GM12801 (cell line): Measurements from ENCODE around the gene EPHB3.

Experiments
- TF ChIP-seq, protein P1 (sequence below): IDR thresholded peaks from one replicate; pipeline ENCODE4 v1.5.1; 2011; ENCODE audit warnings: control low read depth; ENCODE audit not compliant: insufficient read length; ENCODE audit errors: extremely low read depth

EPHB3 gene

GRCh38 chr3:184525337-184526087, 36.1 kb upstream of the EPHB3 start:
- TF ChIP-seq, protein P1, sequence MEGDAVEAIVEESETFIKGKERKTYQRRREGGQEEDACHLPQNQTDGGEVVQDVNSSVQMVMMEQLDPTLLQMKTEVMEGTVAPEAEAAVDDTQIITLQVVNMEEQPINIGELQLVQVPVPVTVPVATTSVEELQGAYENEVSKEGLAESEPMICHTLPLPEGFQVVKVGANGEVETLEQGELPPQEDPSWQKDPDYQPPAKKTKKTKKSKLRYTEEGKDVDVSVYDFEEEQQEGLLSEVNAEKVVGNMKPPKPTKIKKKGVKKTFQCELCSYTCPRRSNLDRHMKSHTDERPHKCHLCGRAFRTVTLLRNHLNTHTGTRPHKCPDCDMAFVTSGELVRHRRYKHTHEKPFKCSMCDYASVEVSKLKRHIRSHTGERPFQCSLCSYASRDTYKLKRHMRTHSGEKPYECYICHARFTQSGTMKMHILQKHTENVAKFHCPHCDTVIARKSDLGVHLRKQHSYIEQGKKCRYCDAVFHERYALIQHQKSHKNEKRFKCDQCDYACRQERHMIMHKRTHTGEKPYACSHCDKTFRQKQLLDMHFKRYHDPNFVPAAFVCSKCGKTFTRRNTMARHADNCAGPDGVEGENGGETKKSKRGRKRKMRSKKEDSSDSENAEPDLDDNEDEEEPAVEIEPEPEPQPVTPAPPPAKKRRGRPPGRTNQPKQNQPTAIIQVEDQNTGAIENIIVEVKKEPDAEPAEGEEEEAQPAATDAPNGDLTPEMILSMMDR, result no peak

DNA sequence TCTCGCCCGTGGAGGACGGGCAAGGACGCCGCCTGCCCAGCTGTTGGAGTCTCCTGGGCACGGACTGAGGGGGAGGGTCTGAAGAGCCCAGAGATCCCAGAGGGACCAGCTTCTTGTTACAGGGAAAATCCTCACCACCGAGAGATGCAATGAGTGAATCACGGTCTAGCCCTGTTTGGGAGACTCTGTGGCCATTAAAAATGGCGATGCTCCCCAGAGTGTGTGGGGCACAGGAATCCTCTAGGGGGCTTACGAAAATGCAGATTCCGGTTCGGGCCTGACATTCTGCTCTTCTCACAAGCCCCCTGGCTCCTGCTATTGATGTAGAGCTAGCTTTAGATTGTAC, 35.5 kb upstream of the EPHB3 start:
- TF ChIP-seq, protein P1, result no peak

DNA sequence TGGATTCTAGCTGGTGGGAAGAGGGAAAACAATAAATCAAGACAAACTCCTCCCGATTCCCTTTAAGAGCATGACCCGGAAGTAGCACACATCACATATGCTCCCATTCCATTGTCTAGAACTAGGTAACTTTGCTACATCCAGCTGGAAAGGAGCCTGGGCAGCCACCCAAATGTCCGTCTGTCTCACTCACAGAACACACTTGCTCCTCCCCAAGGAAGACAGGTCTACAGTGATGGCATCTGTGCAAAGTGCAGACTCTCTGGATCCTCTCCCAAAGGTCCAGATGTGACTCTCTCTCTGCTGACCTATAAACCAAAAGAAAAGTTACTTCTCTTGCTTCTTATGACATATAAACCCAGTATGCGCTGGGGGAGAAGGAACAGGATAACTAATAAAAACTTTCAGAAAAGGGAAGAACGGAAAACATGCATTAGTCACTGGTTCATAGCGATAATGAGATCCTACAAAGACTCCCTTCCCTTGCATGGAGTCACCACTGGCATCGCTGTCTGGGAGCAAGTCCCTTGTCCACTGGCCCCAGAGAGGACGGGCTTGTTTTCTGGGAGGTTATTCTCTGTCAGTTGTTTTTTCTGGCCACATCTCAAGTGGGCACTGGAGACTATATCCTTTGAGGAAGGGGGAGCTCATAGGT, 29.8 kb upstream of the EPHB3 start:
- TF ChIP-seq, protein P1, result no peak

DNA sequence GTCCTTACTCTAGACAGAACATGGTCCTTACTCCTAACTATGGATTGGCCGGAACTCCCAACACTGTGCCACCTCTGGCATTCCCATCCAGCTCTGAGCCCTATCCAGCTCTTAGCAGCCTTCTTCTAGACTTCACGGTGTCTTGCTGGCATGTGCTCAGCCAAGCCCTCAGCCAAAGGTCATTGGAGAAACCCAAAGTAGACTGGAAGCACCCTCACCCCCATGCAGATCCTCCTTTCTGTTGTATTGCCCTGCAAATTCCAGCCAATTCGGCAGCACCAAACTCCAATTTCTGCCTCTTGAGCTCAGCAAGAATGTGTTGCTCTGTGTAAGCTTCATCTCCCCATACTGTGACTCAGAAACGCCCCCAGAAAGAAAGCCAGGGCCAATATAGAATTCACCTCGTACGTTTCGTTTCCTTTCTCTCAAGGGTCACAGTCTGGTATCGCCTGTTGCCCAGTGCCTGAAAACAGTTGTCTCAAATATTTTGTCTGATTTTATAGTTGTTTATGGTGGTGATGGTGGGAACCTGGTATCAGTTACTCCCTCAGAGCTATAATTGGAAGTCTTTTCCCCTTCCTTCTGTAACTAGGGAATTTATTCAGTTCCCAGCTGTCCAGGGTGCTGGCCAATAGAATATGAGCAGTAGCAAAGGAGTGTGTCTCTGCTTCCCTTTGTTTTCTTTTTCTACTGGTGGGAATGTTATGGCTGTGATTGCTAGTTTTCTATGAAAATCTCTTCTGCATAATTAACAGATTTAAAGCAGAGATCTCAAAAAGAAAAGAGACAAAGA, 28.4 kb upstream of the EPHB3 start:
- TF ChIP-seq, protein P1, result no peak

DNA sequence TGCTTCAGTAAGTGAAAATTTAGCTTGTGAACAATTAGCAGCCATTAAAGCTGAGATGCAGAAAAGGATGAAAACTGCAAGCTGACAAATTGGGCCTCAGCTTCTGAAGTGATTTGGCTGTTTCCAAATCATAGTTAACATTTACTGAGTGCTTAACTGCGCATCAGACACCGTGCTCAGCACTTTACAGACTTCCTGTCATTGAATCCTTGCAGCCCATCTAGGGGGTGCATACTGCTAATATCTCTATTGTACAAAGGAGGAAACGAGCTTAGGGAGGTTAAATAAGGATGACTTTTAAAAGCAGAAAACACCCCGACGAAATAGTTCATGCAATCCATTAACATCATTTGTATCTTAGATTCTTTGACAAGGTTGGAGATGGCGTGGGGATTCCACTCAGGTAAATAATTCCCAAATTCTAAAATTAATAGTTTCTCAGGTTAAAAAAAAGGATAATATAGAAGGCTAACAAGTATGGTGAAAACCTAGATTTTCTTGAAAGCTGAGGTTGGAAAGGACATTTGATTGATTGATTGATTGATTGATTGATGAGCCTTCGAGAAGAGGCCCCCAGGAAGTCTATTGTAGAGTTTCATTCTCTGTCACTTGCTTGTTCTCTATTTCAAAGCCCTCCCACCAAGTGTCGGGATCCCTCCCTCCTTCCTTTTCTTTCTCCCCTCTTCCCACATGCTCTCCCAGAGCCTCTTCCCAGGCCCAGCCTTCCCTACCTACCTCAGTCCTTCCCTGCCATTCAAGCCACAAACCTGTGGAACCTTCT, 23.5 kb upstream of the EPHB3 start:
- TF ChIP-seq, protein P1, result no peak

DNA sequence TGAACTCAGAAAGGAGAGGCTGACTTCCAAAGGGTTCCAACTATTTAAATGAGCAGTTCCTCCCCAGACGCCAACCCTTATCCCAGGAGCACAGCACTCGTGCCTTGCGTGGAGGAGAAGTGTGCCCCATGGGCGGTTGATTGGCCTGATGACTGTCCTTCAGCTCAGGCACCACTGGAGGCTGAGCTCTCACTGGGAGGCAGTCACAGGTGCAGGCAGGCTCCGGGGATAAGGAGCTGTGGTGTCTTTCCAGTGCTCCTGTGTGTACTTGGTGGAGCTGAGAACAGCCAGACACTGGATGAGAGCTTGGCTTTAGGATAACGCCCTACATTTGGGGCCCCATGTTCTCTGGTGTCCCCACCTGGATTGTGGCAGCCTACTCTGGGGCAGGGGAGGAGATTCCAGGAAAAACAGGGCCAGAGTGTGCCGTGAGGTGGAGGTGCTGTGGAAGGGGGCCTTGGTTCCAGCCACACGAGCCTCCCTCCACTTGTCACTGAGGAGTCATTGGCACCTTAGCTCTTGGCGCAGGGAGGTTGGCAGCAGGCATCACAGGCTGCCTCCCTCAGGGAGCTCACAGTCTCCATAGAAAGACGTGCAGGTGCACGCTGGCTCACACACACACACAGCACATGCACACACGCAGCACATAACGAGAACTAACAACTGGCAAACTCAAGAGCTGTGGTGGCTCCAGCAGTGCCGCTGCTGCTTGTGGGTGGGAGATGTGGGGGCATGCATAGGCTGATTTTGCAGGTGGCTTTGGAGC, 22.7 kb upstream of the EPHB3 start:
- TF ChIP-seq, protein P1, result no peak
